GM06990 (cell line): ENCODE measurements around the gene RBMX2.

Experiments
- DNase-seq: peaks from one replicate; pipeline ENCODE4 v3.0.0-alpha.2; 2011; ENCODE audit not compliant: insufficient read length; ENCODE audit errors: extremely low read depth
- H3K27me3 ChIP-seq: replicated peaks from 2 replicates; pipeline ENCODE4 v1.6.0; 2011; ENCODE audit warnings: low read length; ENCODE audit not compliant: control insufficient read depth, insufficient read depth
- H3K36me3 ChIP-seq: 2 replicates; pipeline ENCODE4 v1.5.1; 2011; ENCODE audit warnings: low read length; ENCODE audit not compliant: control insufficient read depth, insufficient read depth
- H3K4me3 ChIP-seq: replicated peaks from 2 replicates; pipeline ENCODE4 v1.5.1; 2011; ENCODE audit warnings: low read depth, mild to moderate bottlenecking, control low read depth, low read length
- TF ChIP-seq, protein P1 (sequence below): IDR thresholded peaks from 2 replicates; pipeline ENCODE4 v1.5.1; 2011; ENCODE audit warnings: low read length, control low read depth, mild to moderate bottlenecking, inconsistent platforms; ENCODE audit not compliant: insufficient read depth, poor library complexity, severe bottlenecking

RBMX2 gene

DNA sequence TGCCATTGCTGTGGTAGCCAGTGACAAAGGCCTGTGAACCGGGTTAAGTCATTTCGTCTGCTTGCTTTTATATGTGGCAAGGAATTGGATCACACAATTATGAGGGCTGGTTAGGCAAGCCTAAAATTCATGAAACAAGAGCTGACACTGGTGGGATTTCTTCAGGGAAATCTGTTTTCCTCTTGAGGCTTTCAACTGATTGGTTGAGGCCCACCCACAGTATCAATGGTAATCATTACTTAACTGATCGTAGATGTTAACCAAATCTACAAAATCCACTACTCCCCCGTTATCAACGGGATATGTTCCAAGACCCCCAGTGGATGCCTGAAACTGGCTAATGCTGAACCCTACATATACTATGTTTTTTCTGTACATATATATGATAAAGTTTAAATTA, 13.0 kb downstream of the RBMX2 start:
- Histone ChIP-seq H3K4me3 (no peak overlapping the region), H3K27me3 (no peaks in the 10 kb centered on the region), H3K36me3 (no peaks in the 10 kb centered on the region; the same call in 1 of the 2 replicates)
- DNase-seq = no peak
- TF ChIP-seq, protein P1, sequence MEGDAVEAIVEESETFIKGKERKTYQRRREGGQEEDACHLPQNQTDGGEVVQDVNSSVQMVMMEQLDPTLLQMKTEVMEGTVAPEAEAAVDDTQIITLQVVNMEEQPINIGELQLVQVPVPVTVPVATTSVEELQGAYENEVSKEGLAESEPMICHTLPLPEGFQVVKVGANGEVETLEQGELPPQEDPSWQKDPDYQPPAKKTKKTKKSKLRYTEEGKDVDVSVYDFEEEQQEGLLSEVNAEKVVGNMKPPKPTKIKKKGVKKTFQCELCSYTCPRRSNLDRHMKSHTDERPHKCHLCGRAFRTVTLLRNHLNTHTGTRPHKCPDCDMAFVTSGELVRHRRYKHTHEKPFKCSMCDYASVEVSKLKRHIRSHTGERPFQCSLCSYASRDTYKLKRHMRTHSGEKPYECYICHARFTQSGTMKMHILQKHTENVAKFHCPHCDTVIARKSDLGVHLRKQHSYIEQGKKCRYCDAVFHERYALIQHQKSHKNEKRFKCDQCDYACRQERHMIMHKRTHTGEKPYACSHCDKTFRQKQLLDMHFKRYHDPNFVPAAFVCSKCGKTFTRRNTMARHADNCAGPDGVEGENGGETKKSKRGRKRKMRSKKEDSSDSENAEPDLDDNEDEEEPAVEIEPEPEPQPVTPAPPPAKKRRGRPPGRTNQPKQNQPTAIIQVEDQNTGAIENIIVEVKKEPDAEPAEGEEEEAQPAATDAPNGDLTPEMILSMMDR = no peak

DNA sequence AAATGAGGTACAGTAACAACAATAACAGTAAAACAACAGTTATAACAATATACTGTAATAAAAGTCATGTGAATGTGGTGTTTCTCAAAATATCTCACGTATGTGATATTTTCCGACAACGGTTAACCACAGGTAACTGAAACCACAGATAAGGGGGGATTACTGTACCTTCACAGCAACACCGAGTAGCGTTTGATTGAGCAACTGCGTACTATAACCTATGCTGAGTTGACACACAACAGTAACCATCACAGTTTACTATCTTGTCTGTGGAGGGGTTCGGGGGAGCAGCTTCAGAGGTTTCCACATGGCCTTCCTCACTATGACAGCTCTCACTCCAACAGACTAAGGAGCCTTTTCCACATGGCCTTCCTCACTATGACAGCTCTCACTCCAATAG, 13.4 kb downstream of the RBMX2 start:
- TF ChIP-seq, protein P1 = no peak
- DNase-seq = no peak
- Histone ChIP-seq H3K36me3 (no peaks in the 10 kb centered on the region; the same call in 1 of the 2 replicates), H3K27me3 (no peaks in the 10 kb centered on the region), H3K4me3 (no peak overlapping the region)

DNA sequence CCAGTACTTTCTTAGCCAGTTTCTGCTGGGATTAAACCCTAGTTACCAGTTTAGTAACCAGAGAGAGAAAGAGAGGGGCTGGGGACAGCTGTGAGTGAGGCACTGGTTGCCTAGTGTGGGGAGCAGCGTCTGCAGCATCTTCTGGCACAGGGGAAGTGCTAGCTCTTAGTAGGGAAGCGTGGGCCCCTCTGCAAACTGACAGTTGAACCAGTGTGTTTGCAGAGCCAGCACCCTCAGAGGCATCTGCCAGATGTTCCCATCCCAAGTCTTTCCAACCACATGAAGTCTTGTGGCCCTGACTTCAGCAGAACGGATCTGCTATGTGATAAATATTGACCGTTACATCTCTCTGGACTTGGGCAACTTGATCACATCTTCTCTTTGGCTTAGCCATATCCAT, 15.0 kb downstream of the RBMX2 start:
- no peak overlapping the region for H3K4me3 ChIP-seq
- TF ChIP-seq, protein P1 = no peak
- no peaks in the 10 kb centered on the region for H3K27me3 ChIP-seq
- H3K36me3 ChIP-seq = no peaks in the 10 kb centered on the region; the same call in 1 of the 2 replicates
- no peak for DNase-seq

DNA sequence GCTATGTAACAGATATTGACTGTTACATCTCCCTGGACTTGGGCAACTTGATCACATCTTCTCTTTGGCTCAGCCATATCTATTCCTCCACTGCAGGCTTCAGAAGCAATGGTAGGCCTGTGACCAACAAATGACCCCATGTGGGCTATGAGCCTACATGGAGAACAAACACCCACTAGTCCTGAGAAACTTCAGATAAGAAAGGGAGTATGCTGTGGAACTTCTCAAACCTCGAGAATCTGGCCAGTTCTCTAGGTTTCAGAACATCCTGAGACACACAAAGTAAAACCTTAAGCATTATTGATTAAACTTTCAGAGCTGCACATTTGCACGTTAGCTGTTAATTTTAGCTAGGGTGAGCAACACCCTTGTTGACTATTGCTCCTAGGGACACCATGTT, 16.3 kb downstream of the RBMX2 start:
- TF ChIP-seq, protein P1 = no peak
- H3K27me3 ChIP-seq = no peaks in the 10 kb centered on the region
- H3K4me3 ChIP-seq = no peak overlapping the region
- no peak for DNase-seq
- no peaks in the 10 kb centered on the region for H3K36me3 ChIP-seq

DNA sequence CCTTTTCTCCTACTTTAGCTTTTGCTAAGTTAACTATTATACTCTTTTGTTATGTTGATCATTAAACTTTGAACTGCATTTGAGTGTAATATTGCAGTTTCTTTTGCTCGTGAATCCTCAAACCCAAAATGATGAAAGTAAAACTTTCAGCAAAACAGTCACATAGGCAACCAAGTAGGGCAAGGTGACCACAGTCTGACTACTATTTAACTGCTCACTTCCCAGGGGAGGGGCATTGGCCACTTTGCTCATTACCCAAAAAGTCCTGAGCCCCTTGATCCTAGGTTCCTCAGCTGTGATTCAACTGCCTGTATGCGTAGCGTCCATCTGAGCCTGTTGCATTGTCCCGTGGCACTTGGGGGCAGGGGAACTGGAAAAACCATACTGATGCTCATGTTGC, 17.0 kb downstream of the RBMX2 start:
- DNase-seq = no peak
- TF ChIP-seq, protein P1 = no peak
- Histone ChIP-seq H3K4me3 (no peak overlapping the region), H3K36me3 (no peaks in the 10 kb centered on the region), H3K27me3 (no peaks in the 10 kb centered on the region)

DNA sequence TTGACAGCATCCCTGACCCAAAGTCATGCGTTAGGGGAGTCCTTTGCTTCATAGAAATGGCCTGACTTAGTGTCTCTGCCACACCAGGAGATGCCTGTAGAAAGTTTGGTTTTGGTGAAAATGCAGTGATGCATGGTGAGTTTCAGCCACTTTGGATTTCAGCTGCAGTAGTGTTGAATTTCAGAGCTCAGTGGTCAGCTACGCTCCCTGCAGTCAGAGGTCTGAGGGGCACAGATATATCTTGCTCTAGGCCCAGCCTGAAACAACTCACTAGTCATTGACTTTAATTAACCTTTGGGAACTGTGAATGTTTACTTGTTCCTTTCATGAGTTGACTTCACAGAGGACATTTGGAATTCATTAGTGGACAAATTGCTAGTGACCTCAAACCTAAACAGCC, 17.5 kb downstream of the RBMX2 start:
- H3K4me3 ChIP-seq = no peak overlapping the region
- TF ChIP-seq, protein P1 = no peak
- H3K27me3 ChIP-seq = no peaks in the 10 kb centered on the region
- no peak for DNase-seq
- no peaks in the 10 kb centered on the region for H3K36me3 ChIP-seq
